ES-I3 (cell line): ENCODE measurements around the gene NKAIN2.
"Not testable (repeated sequence)": the region's sequence is repeated elsewhere in the genome, so short reads cannot be mapped to it uniquely, and the experiment has no call there.

Source experiments
- H3K36me3 ChIP-seq: 2 replicates; pipeline ENCODE4 v1.6.1; 2013; ENCODE audit warnings: mild to moderate bottlenecking, low read length, control low read depth, moderate library complexity; ENCODE audit not compliant: insufficient read depth
- H3K4me1 ChIP-seq: 2 replicates; pipeline ENCODE4 v1.6.1; 2013; ENCODE audit warnings: mild to moderate bottlenecking, control low read depth, low read length; ENCODE audit not compliant: insufficient read depth
- H3K9ac ChIP-seq: 2 replicates; pipeline ENCODE4 v1.6.1; 2013; ENCODE audit warnings: low read depth, mild to moderate bottlenecking, low read length, moderate library complexity
- H3K9me3 ChIP-seq: 2 replicates; pipeline ENCODE4 v1.6.1; 2013; ENCODE audit warnings: mild to moderate bottlenecking, low read length, moderate library complexity; ENCODE audit not compliant: control insufficient read depth, insufficient read depth

The NKAIN2 gene

GRCh38 chr6:124694139-124694705 lies 890.6 kb downstream of the NKAIN2 start:
- H3K36me3 ChIP-seq: no peaks in the 10 kb centered on the region
- no peaks in the 10 kb centered on the region for H3K9me3 ChIP-seq
- H3K9ac ChIP-seq: no peak overlapping the region
- no peaks in the 10 kb centered on the region for H3K4me1 ChIP-seq

GRCh38 chr6:124699038-124699437 lies 895.4 kb downstream of the NKAIN2 start:
- H3K9me3 ChIP-seq: no peaks in the 10 kb centered on the region
- no peaks in the 10 kb centered on the region for H3K36me3 ChIP-seq
- H3K4me1 ChIP-seq: no peaks in the 10 kb centered on the region
- H3K9ac ChIP-seq: no peak overlapping the region

GRCh38 chr6:124703541-124703940 lies 899.9 kb downstream of the NKAIN2 start:
- Histone ChIP-seq H3K4me1 (no peaks in the 10 kb centered on the region), H3K36me3 (no peaks in the 10 kb centered on the region), H3K9me3 (no peaks in the 10 kb centered on the region), H3K9ac (no peak overlapping the region)

GRCh38 chr6:124712532-124712931 lies 908.9 kb downstream of the NKAIN2 start:
- peak overlapping the region; percentile 60 for H3K9ac ChIP-seq
- H3K9me3 ChIP-seq, H3K36me3 ChIP-seq, H3K4me1 ChIP-seq: not testable (repeated sequence)

GRCh38 chr6:124714728-124715127 lies 911.1 kb downstream of the NKAIN2 start:
- Histone ChIP-seq H3K36me3 (no peaks in the 10 kb centered on the region), H3K9ac (no peak overlapping the region), H3K4me1 (no peaks in the 10 kb centered on the region), H3K9me3 (no peaks in the 10 kb centered on the region)

- H3K9me3 ChIP-seq: no peaks in the 10 kb centered on the region
Observed at GRCh38 chr6:124719913-124720312, 916.2 kb downstream of the NKAIN2 start.

GRCh38 chr6:124721331-124721730 lies 917.7 kb downstream of the NKAIN2 start:
- no peaks in the 10 kb centered on the region for H3K9me3 ChIP-seq
- no peaks in the 10 kb centered on the region for H3K4me1 ChIP-seq
- H3K9ac ChIP-seq: no peak overlapping the region
- H3K36me3 ChIP-seq: no peaks in the 10 kb centered on the region

More at GRCh38 chr6:124719913-124720312, 916.2 kb downstream of the NKAIN2 start:
- H3K4me1 ChIP-seq: no peaks in the 10 kb centered on the region
- no peaks in the 10 kb centered on the region for H3K36me3 ChIP-seq
- no peak overlapping the region for H3K9ac ChIP-seq

GRCh38 chr6:124722141-124722878 lies 918.6 kb downstream of the NKAIN2 start:
- no peaks in the 10 kb centered on the region for H3K4me1 ChIP-seq
- no peaks in the 10 kb centered on the region for H3K9me3 ChIP-seq
- no peak overlapping the region for H3K9ac ChIP-seq
- no peaks in the 10 kb centered on the region for H3K36me3 ChIP-seq

GRCh38 chr6:124723671-124724070 lies 920.0 kb downstream of the NKAIN2 start:
- H3K36me3 ChIP-seq: no peaks in the 10 kb centered on the region
- no peaks in the 10 kb centered on the region for H3K9me3 ChIP-seq
- no peaks in the 10 kb centered on the region for H3K4me1 ChIP-seq
- H3K9ac ChIP-seq: no peak overlapping the region

GRCh38 chr6:124737804-124738203 lies 934.1 kb downstream of the NKAIN2 start:
- not testable (repeated sequence) for H3K36me3 ChIP-seq, H3K9ac ChIP-seq, H3K4me1 ChIP-seq, H3K9me3 ChIP-seq

GRCh38 chr6:124738482-124738881 lies 934.8 kb downstream of the NKAIN2 start:
- no peaks in the 10 kb centered on the region for H3K4me1 ChIP-seq
- no peak overlapping the region for H3K9ac ChIP-seq

GRCh38 chr6:124741341-124741740 lies 937.7 kb downstream of the NKAIN2 start:
- Histone ChIP-seq H3K4me1 (no peaks in the 10 kb centered on the region), H3K36me3 (no peaks in the 10 kb centered on the region), H3K9me3 (no peaks in the 10 kb centered on the region), H3K9ac (no peak overlapping the region)

More at GRCh38 chr6:124738482-124738881, 934.8 kb downstream of the NKAIN2 start:
- H3K9me3 ChIP-seq: no peaks in the 10 kb centered on the region
- no peaks in the 10 kb centered on the region for H3K36me3 ChIP-seq

GRCh38 chr6:124742971-124743370 lies 939.3 kb downstream of the NKAIN2 start:
- H3K9ac ChIP-seq: no peak overlapping the region
- no peaks in the 10 kb centered on the region for H3K36me3 ChIP-seq
- H3K4me1 ChIP-seq: no peaks in the 10 kb centered on the region
- H3K9me3 ChIP-seq: no peaks in the 10 kb centered on the region

- Histone ChIP-seq H3K4me1 (no peaks in the 10 kb centered on the region), H3K9me3 (no peaks in the 10 kb centered on the region), H3K9ac (no peak overlapping the region), H3K36me3 (no peaks in the 10 kb centered on the region)
Observed at GRCh38 chr6:124743420-124743819, 939.8 kb downstream of the NKAIN2 start.

- Histone ChIP-seq H3K36me3 (no peaks in the 10 kb centered on the region), H3K9me3 (no peaks in the 10 kb centered on the region), H3K9ac (no peak overlapping the region), H3K4me1 (no peaks in the 10 kb centered on the region)
Observed at GRCh38 chr6:124747349-124747748, 943.7 kb downstream of the NKAIN2 start.
